ENCODE measurements around the gene SLC49A4.

DNA sequence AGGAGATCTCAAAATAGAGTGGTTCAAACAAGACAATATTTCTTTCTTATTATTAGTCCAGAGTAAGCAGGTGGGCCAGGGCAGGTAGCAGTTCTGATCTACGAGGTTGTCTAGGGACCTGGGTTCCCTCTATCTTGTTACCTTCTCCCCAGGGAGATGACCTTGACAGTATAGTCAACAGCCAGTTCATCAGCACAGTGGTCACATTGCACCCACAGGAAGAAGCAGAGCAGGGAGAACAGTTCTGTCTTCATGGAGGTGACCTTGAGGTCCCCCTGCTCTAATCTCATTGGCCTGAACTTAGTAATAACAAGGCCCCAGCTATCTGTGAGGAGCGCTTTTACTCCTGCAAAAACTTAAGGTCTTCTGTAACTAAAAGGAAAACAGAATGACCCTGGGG lies 21.7 kb downstream of the SLC49A4 start:
- TF ChIP-seq, protein P1, sequence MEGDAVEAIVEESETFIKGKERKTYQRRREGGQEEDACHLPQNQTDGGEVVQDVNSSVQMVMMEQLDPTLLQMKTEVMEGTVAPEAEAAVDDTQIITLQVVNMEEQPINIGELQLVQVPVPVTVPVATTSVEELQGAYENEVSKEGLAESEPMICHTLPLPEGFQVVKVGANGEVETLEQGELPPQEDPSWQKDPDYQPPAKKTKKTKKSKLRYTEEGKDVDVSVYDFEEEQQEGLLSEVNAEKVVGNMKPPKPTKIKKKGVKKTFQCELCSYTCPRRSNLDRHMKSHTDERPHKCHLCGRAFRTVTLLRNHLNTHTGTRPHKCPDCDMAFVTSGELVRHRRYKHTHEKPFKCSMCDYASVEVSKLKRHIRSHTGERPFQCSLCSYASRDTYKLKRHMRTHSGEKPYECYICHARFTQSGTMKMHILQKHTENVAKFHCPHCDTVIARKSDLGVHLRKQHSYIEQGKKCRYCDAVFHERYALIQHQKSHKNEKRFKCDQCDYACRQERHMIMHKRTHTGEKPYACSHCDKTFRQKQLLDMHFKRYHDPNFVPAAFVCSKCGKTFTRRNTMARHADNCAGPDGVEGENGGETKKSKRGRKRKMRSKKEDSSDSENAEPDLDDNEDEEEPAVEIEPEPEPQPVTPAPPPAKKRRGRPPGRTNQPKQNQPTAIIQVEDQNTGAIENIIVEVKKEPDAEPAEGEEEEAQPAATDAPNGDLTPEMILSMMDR (IDR thresholded peaks at IDR 0.05), result no peak
- TF ChIP-seq POLR2A (IDR thresholded peaks at IDR 0.05; ENCODE audit: low read depth), result no peak
